Panc1 (cell line): ENCODE measurements around the gene ZC2HC1B. TPM values are rescaled to one million over a fixed set of nuclear protein-coding genes. Genes with fewer than 3 reads are reported as not detected.

Experiments
- ATAC-seq: fragments of 200-7000 bp; cut with Tn5 transposase; 2 replicates; pipeline ENCODE4 v1.9.1; 2020; ENCODE audit warnings: mild to moderate bottlenecking, moderate library complexity
- BruUV-seq: library from RNA; stranded (reverse); fragments of 400-500 nt; replicated peaks from 2 replicates; lab custom pipeline; 2021; lab: Mats Ljungman, UMichigan
- CTCF ChIA-PET: fragments of 300-600 bp; sonication (Branson Sonifier 250); formaldehyde crosslinking; loops from one replicate; lab custom pipeline; 2022; ENCODE audit warnings: antibody characterized with exemption; lab: Charles Lee
- POLR2A ChIA-PET: fragments of 300-600 bp; sonication (Branson Sonifier 250); formaldehyde crosslinking; loops from one replicate; lab custom pipeline; 2022; ENCODE audit warnings: antibody characterized with exemption; lab: Charles Lee
- DNase-seq: peaks from one replicate; pipeline ENCODE4 v3.0.0-alpha.2; 2010; ENCODE audit warnings: low read depth, low spot score
- H3K27ac ChIP-seq: 2 replicates; pipeline ENCODE4 v1.5.1; 2011; ENCODE audit warnings: mild to moderate bottlenecking, low read length, inconsistent platforms
- H3K27me3 ChIP-seq: fragments of 200-500 bp; sonication (Bioruptor generic); 2 replicates; pipeline ENCODE4 v1.6.0; 2014; ENCODE audit warnings: low read length, inconsistent platforms; ENCODE audit not compliant: control insufficient read depth, insufficient read depth
- H3K36me3 ChIP-seq: fragments of 200-500 bp; sonication (Bioruptor generic); 2 replicates; pipeline ENCODE4 v1.5.1; 2014; ENCODE audit warnings: inconsistent platforms, mild to moderate bottlenecking, low read length, moderate library complexity; ENCODE audit not compliant: control insufficient read depth, insufficient read depth
- H3K4me1 ChIP-seq: 2 replicates; pipeline ENCODE4 v1.5.1; 2011; ENCODE audit warnings: inconsistent platforms, mild to moderate bottlenecking, low read length, moderate library complexity; ENCODE audit not compliant: control insufficient read depth, insufficient read depth
- H3K4me3 ChIP-seq, 2 experiments: 2 replicates each; pipeline ENCODE4 v1.5.1; 2011 to 2012; ENCODE audit warnings: low read depth in 2 of 2, low read length in 2 of 2, mild to moderate bottlenecking in 2 of 2, inconsistent platforms in 1 of 2, moderate library complexity in 1 of 2
- H3K9me3 ChIP-seq: fragments of 200-500 bp; sonication (Bioruptor generic); 2 replicates; pipeline ENCODE4 v1.5.1; 2014; ENCODE audit warnings: low read depth, mild to moderate bottlenecking, inconsistent platforms, low read length, moderate library complexity; ENCODE audit not compliant: control insufficient read depth, insufficient read depth
- POLR2AphosphoS5 ChIP-seq: IDR thresholded peaks from 2 replicates; pipeline ENCODE4 v1.6.1; 2012; ENCODE audit warnings: mild to moderate bottlenecking, low read depth, low read length, moderate library complexity
- SIN3A ChIP-seq: IDR thresholded peaks from 2 replicates; pipeline ENCODE4 v1.6.1; 2012; ENCODE audit warnings: low read depth, mild to moderate bottlenecking, low read length, moderate library complexity, borderline replicate concordance; ENCODE audit not compliant: insufficient read depth
- TCF7L2 ChIP-seq: IDR thresholded peaks from 2 replicates; pipeline ENCODE4 v1.6.1; 2011; ENCODE audit warnings: mild to moderate bottlenecking, low read depth, low read length, inconsistent platforms
- in situ Hi-C: cut with HindIII; loops from 2 replicates; pipeline ENCODE4 v1.10.0; 2016; ENCODE audit warnings: low sequenced_read_pairs, low pct_unique_long_range_greater_than_20kb
- intact Hi-C: fragments of 100-400 bp; cut with micrococcal nuclease; formaldehyde crosslinking; loops from one replicate; pipeline ENCODE4 v1.10.0; 2022; ENCODE audit not compliant: unreplicated experiment
- total RNA-seq: library from RNA; stranded (reverse); gene quantifications from one replicate; pipeline ENCODE4 v1.2.1, GENCODE V29; 2021; ENCODE audit not compliant: unreplicated experiment
- TF ChIP-seq, protein P1 (sequence below): fragments of 450-650 bp; IDR thresholded peaks from 2 replicates; pipeline ENCODE4 v1.5.1; 2017; ENCODE audit warnings: mild to moderate bottlenecking
- TF ChIP-seq, protein P2 (sequence below), 2 experiments: IDR thresholded peaks; 2 replicates each; pipeline ENCODE4 v1.6.1; 2011 to 2012; ENCODE audit warnings: low read depth in 2 of 2, control low read depth in 1 of 2, low read length in 1 of 2, mild to moderate bottlenecking in 1 of 2, moderate library complexity in 1 of 2; ENCODE audit not compliant: insufficient read depth in 1 of 2

ZC2HC1B gene
- total RNA-seq, 1 experiment from 2014 or later = not detected

GRCh38 chr6:143958839-143959399, 94.6 kb downstream of the ZC2HC1B start:
- ATAC-seq = no peak
- POLR2A ChIA-PET = no interaction called here
- in situ Hi-C loops (no loop called here), intact Hi-C loops (no loop called here)
- CTCF ChIA-PET = interaction anchor here (1.0 kb wide), 1 partner anchor 17 kb away, joined by 3 read pairs; no protein-coding TSS in a partner anchor
- H3K27ac ChIP-seq = no peak overlapping the region
- no peaks in the 10 kb centered on the region for H3K4me1 ChIP-seq
- no peak for DNase-seq
- H3K36me3 ChIP-seq = no peaks in the 10 kb centered on the region
- TF ChIP-seq, protein P1, sequence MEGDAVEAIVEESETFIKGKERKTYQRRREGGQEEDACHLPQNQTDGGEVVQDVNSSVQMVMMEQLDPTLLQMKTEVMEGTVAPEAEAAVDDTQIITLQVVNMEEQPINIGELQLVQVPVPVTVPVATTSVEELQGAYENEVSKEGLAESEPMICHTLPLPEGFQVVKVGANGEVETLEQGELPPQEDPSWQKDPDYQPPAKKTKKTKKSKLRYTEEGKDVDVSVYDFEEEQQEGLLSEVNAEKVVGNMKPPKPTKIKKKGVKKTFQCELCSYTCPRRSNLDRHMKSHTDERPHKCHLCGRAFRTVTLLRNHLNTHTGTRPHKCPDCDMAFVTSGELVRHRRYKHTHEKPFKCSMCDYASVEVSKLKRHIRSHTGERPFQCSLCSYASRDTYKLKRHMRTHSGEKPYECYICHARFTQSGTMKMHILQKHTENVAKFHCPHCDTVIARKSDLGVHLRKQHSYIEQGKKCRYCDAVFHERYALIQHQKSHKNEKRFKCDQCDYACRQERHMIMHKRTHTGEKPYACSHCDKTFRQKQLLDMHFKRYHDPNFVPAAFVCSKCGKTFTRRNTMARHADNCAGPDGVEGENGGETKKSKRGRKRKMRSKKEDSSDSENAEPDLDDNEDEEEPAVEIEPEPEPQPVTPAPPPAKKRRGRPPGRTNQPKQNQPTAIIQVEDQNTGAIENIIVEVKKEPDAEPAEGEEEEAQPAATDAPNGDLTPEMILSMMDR = no peak
- no peak for TF ChIP-seq TCF7L2
- TF ChIP-seq, protein P2, sequence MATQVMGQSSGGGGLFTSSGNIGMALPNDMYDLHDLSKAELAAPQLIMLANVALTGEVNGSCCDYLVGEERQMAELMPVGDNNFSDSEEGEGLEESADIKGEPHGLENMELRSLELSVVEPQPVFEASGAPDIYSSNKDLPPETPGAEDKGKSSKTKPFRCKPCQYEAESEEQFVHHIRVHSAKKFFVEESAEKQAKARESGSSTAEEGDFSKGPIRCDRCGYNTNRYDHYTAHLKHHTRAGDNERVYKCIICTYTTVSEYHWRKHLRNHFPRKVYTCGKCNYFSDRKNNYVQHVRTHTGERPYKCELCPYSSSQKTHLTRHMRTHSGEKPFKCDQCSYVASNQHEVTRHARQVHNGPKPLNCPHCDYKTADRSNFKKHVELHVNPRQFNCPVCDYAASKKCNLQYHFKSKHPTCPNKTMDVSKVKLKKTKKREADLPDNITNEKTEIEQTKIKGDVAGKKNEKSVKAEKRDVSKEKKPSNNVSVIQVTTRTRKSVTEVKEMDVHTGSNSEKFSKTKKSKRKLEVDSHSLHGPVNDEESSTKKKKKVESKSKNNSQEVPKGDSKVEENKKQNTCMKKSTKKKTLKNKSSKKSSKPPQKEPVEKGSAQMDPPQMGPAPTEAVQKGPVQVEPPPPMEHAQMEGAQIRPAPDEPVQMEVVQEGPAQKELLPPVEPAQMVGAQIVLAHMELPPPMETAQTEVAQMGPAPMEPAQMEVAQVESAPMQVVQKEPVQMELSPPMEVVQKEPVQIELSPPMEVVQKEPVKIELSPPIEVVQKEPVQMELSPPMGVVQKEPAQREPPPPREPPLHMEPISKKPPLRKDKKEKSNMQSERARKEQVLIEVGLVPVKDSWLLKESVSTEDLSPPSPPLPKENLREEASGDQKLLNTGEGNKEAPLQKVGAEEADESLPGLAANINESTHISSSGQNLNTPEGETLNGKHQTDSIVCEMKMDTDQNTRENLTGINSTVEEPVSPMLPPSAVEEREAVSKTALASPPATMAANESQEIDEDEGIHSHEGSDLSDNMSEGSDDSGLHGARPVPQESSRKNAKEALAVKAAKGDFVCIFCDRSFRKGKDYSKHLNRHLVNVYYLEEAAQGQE (IDR thresholded peaks at IDR 0.05; ENCODE audit: insufficient read depth in 1 of 2, low read depth in 2 of 2, low read length in 1 of 2) = no peak
- no peak for TF ChIP-seq SIN3A
- no peak for TF ChIP-seq POLR2AphosphoS5
- no peaks in the 10 kb centered on the region for H3K9me3 ChIP-seq
- H3K4me3 ChIP-seq = no peak overlapping the region
- peaks cover 2% of the 10 kb centered on the region; the same call in 1 of the 2 replicates for H3K27me3 ChIP-seq
- no TSS peak for BruUV-seq

DNA sequence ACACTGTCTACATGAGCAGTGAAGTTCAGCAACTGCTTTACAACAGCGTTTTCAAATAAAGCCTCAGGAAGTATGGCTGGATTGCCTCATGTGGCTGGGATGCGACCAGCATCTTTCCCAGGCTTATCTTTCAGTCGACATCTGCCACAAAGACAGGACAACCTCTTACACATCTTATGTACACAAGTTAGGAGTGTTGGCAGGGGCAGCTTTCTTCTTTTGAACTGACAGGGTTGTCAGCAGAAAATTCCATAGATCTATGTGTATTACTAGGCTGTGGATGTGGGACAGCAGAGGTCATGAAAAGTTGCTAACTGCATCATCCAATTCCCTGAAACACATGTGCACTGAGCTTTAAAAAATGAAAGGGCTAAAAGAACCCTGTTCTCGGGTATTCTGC, 95.7 kb downstream of the ZC2HC1B start:
- no peak overlapping the region for H3K4me3 ChIP-seq
- H3K9me3 ChIP-seq = no peaks in the 10 kb centered on the region
- no peaks in the 10 kb centered on the region for H3K4me1 ChIP-seq
- TF ChIP-seq, protein P1 = no peak
- TF ChIP-seq TCF7L2 (no peak), POLR2AphosphoS5 (no peak), SIN3A (no peak)
- TF ChIP-seq, protein P2 (IDR thresholded peaks at IDR 0.05; ENCODE audit: insufficient read depth in 1 of 2, low read depth in 2 of 2, low read length in 1 of 2) = no peak
- peaks cover 2% of the 10 kb centered on the region; the same call in 1 of the 2 replicates for H3K27me3 ChIP-seq
- CTCF ChIA-PET = interaction anchor here (0.7 kb wide), 1 partner anchor 20 kb away, joined by 4 read pairs; no protein-coding TSS in a partner anchor
- intact Hi-C loops (no loop called here), in situ Hi-C loops (no loop called here)
- ATAC-seq (no peak), DNase-seq (no peak)
- no TSS peak for BruUV-seq
- H3K36me3 ChIP-seq = no peaks in the 10 kb centered on the region
- POLR2A ChIA-PET = no interaction called here
- H3K27ac ChIP-seq = no peak overlapping the region
